Upper lobe of right lung (tissue), 1 donor: ENCODE measurements around the gene LHFPL3. TPM values are rescaled to one million over a fixed set of nuclear protein-coding genes. Genes with fewer than 3 reads are reported as not detected.

Experiments
- ATAC-seq: fragments of 200-7000 bp; cut with Tn5 transposase; one replicate; pipeline ENCODE4 v1.9.1; 2020; ENCODE audit warnings: mild to moderate bottlenecking, moderate library complexity
- DNase-seq: peaks from one replicate; pipeline ENCODE4 v3.0.0-alpha.2; 2020
- H3K27ac ChIP-seq: fragments of 200-600 bp; one replicate; pipeline ENCODE4 v1.8.0; 2022
- H3K27me3 ChIP-seq: fragments of 200-600 bp; one replicate; pipeline ENCODE4 v1.8.0; 2022; ENCODE audit warnings: mild to moderate bottlenecking
- H3K36me3 ChIP-seq: fragments of 200-600 bp; one replicate; pipeline ENCODE4 v1.8.0; 2022
- H3K4me1 ChIP-seq: fragments of 200-600 bp; one replicate; pipeline ENCODE4 v1.8.0; 2022
- H3K4me3 ChIP-seq: fragments of 200-600 bp; one replicate; pipeline ENCODE4 v1.8.0; 2022; ENCODE audit warnings: mild to moderate bottlenecking
- H3K9me3 ChIP-seq: fragments of 200-600 bp; one replicate; pipeline ENCODE4 v1.8.0; 2022
- CTCF ChIP-seq: fragments of 200-600 bp; IDR thresholded peaks from one replicate; pipeline ENCODE4 v1.8.0; 2022; ENCODE audit warnings: antibody characterized with exemption
- intact Hi-C: fragments of 100-400 bp; cut with DNase I; formaldehyde crosslinking; loops from one replicate; pipeline ENCODE4 v1.11.0; 2022
- total RNA-seq: library from RNA; stranded (reverse); fragmentation: NEBNext Ultra II Directional; extraction: Animal tissue kit (Norgen Biotek cat#: 25700); gene quantifications from one replicate; pipeline ENCODE4 v1.2.1, GENCODE V29; 2021
- donor health status: DM: no; HTN: yes; CAD: no; lungs with severe emphysema.

The LHFPL3 gene
- total RNA-seq, 1 donor from 2014 or later = not detected

GRCh38 chr7:104794589-104794988 is 466.2 kb downstream of the LHFPL3 start:
- H3K4me1 ChIP-seq = no peaks in the 10 kb centered on the region
- H3K4me3 ChIP-seq = no peak overlapping the region
- ATAC-seq = no peak
- intact Hi-C loops = no loop called here
- no peak for TF ChIP-seq CTCF
- no peak for DNase-seq
- no peaks in the 10 kb centered on the region for H3K36me3 ChIP-seq
- no peaks in the 10 kb centered on the region for H3K27me3 ChIP-seq
- H3K27ac ChIP-seq = no peak overlapping the region
- H3K9me3 ChIP-seq = no peaks in the 10 kb centered on the region

GRCh38 chr7:104795086-104795485 is 466.7 kb downstream of the LHFPL3 start:
- intact Hi-C loops = no loop called here
- Histone ChIP-seq H3K9me3 (no peaks in the 10 kb centered on the region), H3K36me3 (no peaks in the 10 kb centered on the region), H3K4me1 (no peaks in the 10 kb centered on the region), H3K4me3 (no peak overlapping the region), H3K27ac (no peak overlapping the region), H3K27me3 (no peaks in the 10 kb centered on the region)
- ATAC-seq = no peak
- no peak for DNase-seq
- TF ChIP-seq CTCF = no peak

GRCh38 chr7:104795616-104796398 is 467.4 kb downstream of the LHFPL3 start:
- H3K4me1 ChIP-seq = no peaks in the 10 kb centered on the region
- no peak overlapping the region for H3K27ac ChIP-seq
- ATAC-seq (no peak), DNase-seq (no peak)
- H3K9me3 ChIP-seq = no peaks in the 10 kb centered on the region
- intact Hi-C loops = no loop called here
- TF ChIP-seq CTCF = no peak
- H3K36me3 ChIP-seq = no peaks in the 10 kb centered on the region
- H3K4me3 ChIP-seq = no peak overlapping the region
- H3K27me3 ChIP-seq = no peaks in the 10 kb centered on the region

- Histone ChIP-seq H3K36me3 (no peaks in the 10 kb centered on the region), H3K27ac (no peak overlapping the region), H3K4me1 (no peaks in the 10 kb centered on the region), H3K9me3 (no peaks in the 10 kb centered on the region), H3K4me3 (no peak overlapping the region), H3K27me3 (no peaks in the 10 kb centered on the region)
- intact Hi-C loops = no loop called here
- TF ChIP-seq CTCF = no peak
- DNase-seq (no peak), ATAC-seq (no peak)
Measured at GRCh38 chr7:104800307-104800706, 471.9 kb downstream of the LHFPL3 start.

- intact Hi-C loops = no loop called here
- no peaks in the 10 kb centered on the region for H3K4me1 ChIP-seq
- H3K36me3 ChIP-seq = no peaks in the 10 kb centered on the region
- H3K27ac ChIP-seq = no peak overlapping the region
- DNase-seq (no peak), ATAC-seq (no peak)
- no peak for TF ChIP-seq CTCF
- H3K4me3 ChIP-seq = no peak overlapping the region
- H3K9me3 ChIP-seq = no peaks in the 10 kb centered on the region
- no peaks in the 10 kb centered on the region for H3K27me3 ChIP-seq
Measured at GRCh38 chr7:104801022-104801421, 472.6 kb downstream of the LHFPL3 start.
